GM10248 (cell line): ENCODE results near the gene CLASRP.

ENCODE experiments used
- CTCF ChIA-PET: fragments of 300-600 bp; sonication (Branson Sonifier 250); formaldehyde crosslinking; extraction: SDS; loops from one replicate; lab custom pipeline; 2021; ENCODE audit warnings: antibody characterized with exemption; lab: Yijun Ruan, JAX
- POLR2A ChIA-PET: fragments of 350-650 bp; sonication (Branson Sonifier 250); formaldehyde crosslinking; extraction: SDS; loops from one replicate; lab custom pipeline; 2020; ENCODE audit warnings: antibody characterized with exemption; lab: Yijun Ruan, JAX
- DNase-seq: peaks from one replicate; pipeline ENCODE4 v3.0.0; 2012; ENCODE audit errors: extremely low spot score
- TF ChIP-seq, protein P1 (sequence below): IDR thresholded peaks from 2 replicates; pipeline ENCODE4 v1.5.1; 2012; ENCODE audit warnings: mild to moderate bottlenecking, low read depth; ENCODE audit errors: extremely low read depth, missing control alignments, control extremely low read depth

CLASRP gene

DNA sequence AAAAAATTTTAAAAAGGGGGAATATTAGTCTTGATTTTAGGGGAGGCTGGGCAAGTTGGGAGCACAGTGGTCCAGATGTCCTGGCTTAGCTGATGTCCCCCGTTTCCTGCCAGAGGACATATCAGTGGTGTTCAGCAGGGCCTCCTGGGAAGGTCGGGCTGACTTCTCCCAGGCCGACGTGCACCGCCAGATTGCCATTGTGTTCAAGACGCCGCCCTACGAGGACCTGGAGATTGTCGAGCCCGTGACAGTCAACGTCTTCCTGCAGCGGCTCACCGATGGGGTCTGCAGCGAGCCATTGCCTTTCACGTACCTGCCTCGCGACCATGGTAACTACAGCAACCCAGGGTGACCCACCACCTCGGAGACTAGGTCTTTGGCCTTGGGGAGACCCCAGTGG is 6.4 kb upstream of the CLASRP start:
- POLR2A ChIA-PET, result interaction anchor here (0.6 kb wide), 1 partner anchor 11 kb away, joined by 5 read pairs; no protein-coding TSS in a partner anchor

DNA sequence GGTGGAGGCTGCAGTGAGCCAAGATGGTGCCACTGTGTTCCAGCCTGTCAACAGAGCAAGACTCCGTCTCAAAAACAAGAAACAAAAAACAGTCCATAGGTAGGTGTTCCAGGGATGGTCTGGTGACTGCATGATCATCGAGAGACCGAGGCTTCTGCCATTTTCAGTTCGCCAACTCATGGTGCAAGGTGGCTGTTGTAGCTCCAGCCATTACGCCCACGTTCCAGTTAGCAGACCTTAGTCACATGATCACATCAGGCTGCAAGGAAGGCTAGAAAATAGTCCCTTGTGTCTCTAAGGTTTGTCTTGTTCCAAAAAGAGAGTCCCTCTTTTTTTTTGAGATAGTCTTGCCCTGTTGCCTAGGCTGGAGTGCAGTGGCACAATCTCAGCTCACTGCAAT is 3.1 kb upstream of the CLASRP start:
- no peak for DNase-seq
- ChIA-PET POLR2A (no interaction called here), CTCF (no interaction called here)
- TF ChIP-seq, protein P1, sequence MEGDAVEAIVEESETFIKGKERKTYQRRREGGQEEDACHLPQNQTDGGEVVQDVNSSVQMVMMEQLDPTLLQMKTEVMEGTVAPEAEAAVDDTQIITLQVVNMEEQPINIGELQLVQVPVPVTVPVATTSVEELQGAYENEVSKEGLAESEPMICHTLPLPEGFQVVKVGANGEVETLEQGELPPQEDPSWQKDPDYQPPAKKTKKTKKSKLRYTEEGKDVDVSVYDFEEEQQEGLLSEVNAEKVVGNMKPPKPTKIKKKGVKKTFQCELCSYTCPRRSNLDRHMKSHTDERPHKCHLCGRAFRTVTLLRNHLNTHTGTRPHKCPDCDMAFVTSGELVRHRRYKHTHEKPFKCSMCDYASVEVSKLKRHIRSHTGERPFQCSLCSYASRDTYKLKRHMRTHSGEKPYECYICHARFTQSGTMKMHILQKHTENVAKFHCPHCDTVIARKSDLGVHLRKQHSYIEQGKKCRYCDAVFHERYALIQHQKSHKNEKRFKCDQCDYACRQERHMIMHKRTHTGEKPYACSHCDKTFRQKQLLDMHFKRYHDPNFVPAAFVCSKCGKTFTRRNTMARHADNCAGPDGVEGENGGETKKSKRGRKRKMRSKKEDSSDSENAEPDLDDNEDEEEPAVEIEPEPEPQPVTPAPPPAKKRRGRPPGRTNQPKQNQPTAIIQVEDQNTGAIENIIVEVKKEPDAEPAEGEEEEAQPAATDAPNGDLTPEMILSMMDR, result no peak

More for the DNA sequence above, 6.4 kb upstream of the CLASRP start:
- TF ChIP-seq, protein P1, result no peak
- CTCF ChIA-PET, result interaction anchor here (1.3 kb wide), 1 partner anchor 15 kb away, joined by 3 read pairs; no protein-coding TSS in a partner anchor
- DNase-seq, result no peak

DNA sequence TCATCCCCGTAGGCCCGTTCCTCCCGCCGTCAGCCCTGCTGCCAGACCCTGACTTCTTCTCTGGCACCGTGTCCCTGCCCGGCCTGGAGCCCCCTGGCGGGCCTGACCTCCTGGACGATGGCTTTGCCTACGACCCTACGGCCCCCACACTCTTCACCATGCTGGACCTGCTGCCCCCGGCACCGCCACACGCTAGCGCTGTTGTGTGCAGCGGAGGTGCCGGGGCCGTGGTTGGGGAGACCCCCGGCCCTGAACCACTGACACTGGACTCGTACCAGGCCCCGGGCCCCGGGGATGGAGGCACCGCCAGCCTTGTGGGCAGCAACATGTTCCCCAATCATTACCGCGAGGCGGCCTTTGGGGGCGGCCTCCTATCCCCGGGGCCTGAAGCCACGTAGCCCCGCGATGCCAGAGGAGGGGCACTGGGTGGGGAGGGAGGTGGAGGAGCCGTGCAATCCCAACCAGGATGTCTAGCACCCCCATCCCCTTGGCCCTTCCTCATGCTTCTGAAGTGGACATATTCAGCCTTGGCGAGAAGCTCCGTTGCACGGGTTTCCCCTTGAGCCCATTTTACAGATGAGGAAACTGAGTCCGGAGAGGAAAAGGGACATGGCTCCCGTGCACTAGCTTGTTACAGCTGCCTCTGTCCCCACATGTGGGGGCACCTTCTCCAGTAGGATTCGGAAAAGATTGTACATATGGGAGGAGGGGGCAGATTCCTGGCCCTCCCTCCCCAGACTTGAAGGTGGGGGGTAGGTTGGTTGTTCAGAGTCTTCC is 1.3 kb upstream of the CLASRP start:
- DNase-seq, result no peak
- TF ChIP-seq, protein P1, result no peak
- ChIA-PET CTCF (interaction anchor here (1.2 to 10.4 kb wide), 4 partner anchors 22 to 134 kb away, joined by 4 to 120 read pairs (median 4); no protein-coding TSS in a partner anchor), POLR2A (interaction anchor here (0.6 to 1.5 kb wide), 3 partner anchors 17 to 1260 kb away, joined by 3 to 15 read pairs (median 6); no protein-coding TSS in a partner anchor)

DNA sequence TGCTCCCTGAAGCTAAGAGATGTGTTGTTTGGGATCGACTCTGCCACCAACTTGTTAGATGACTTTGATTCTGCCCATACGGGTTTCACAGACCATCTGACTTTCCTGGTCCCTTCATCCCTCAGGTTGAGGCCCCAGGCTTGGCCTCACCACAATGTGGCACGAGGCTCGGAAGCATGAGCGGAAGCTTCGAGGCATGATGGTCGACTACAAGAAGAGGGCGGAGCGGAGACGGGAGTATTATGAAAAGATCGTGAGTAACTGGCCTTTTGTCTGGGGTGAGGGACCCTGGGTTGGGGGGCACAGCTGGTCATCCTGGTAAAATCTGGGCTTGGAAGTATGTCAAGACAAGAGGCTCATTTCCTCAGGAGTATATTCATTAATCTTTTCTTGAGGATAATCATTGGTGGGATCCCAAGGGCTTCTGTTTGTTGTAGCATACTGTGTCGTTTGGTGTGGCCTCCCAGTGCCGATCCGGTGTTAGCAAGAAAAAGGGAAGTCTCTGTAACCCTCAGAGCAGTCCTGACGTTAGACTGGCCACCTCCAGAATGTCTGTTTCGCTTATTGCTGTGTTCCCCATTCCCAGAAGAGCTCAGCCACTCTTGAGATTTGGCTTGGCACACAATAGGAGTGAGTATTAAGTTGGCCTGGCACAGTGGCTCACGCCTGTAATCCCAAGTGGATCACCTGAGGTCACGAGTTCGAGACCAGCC is 1.4 kb downstream of the CLASRP start:
- POLR2A ChIA-PET, result interaction anchor here (0.7 to 1.2 kb wide), 3 partner anchors 9 to 24 kb away, joined by 3 to 5 read pairs (median 4); no protein-coding TSS in a partner anchor
- no peak for DNase-seq

DNA sequence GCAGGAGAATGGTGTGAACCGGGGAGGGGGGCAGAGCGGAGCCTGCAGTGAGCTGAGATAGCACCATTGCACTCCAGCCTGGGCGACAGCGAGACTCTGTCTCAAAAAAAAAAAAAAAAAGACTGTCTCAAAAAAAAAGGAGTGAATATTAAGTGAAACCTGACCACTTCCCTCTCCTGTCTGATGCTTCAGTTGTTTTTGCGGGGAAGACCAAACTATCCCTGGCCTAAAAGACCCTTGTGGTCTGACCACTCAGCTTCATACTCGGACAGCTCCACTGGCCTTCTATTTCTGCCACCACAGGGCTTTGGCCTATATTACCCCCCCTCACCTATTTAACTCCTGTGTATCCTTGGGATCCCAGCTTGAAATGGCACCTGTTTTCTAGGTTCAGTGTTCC is 2.3 kb downstream of the CLASRP start:
- POLR2A ChIA-PET, result interaction anchor here (0.7 to 1.4 kb wide), 2 partner anchors 8 to 11 kb away, joined by 5 read pairs; no protein-coding TSS in a partner anchor
- DNase-seq, result no peak
- TF ChIP-seq, protein P1, result no peak
- CTCF ChIA-PET, result interaction anchor here (1.1 to 10.4 kb wide), 5 partner anchors 13 to 53 kb away, joined by 3 to 120 read pairs (median 4); no protein-coding TSS in a partner anchor

More for the DNA sequence above, 1.4 kb downstream of the CLASRP start:
- CTCF ChIA-PET, result interaction anchor here (1.2 to 10.4 kb wide), 6 partner anchors 13 to 66 kb away, joined by 3 to 120 read pairs (median 6); no protein-coding TSS in a partner anchor
- TF ChIP-seq, protein P1, result no peak

DNA sequence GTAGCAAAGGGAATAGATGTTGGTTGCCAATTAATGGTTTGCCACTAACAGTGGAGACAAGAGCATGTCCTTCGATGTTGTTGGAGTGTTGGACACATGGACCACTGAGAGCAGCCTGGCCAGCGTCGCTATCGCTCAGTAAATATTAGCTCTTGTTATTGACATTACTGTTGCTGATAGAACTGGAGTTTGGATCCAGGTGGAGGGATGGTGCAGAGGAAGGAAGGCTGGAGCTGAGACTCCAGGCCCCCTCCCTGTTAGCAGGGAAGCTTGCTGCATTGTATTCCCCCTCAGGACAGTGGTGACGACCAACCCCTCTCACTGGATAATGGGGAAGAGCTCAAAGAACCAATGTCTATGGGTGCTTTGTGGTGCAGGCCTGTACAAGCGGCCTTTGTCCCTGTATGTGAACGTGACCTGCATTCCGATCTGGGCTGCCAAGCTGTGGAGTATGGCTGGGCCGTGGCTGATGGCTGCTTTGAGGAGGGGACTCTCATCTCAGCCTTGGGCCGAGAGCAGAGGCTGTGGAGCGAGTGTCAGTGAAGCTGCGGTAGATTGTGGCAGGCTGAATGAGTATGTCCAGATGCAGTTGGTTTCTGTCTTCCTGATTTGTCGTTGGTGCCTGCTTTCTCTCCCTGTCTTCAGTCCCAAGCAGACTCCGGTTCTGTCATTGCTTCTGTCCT is 7.0 kb downstream of the CLASRP start:
- DNase-seq, result no peak
- ChIA-PET CTCF (interaction anchor here (1.3 to 10.4 kb wide), 3 partner anchors 14 to 57 kb away, joined by 4 to 120 read pairs (median 5); no protein-coding TSS in a partner anchor), POLR2A (no interaction called here)
- TF ChIP-seq, protein P1, result no peak
